HEK293 (cell line): ENCODE measurements around the gene PTGER3.
A peak's percentile ranks its signal among the peaks of the same experiment; 100 is the strongest.

ENCODE experiments used
- CTCF ChIA-PET: fragments of 350-600 bp; formaldehyde crosslinking; extraction: SDS; loops from one replicate; lab custom pipeline; 2021; ENCODE audit warnings: antibody characterized with exemption; lab: Yijun Ruan, JAX
- POLR2A ChIA-PET: fragments of 300-600 bp; formaldehyde crosslinking; extraction: SDS; loops from one replicate; lab custom pipeline; 2020; ENCODE audit warnings: antibody characterized with exemption, inconsistent platforms; lab: Yijun Ruan, JAX
- H3K27ac ChIP-seq: fragments of 200-500 bp; sonication (Bioruptor generic); 2 replicates; pipeline ENCODE4 v1.5.1; 2014; ENCODE audit warnings: low read depth, low read length, control low read depth, inconsistent platforms; ENCODE audit errors: extremely low read depth
- H3K36me3 ChIP-seq, 2 experiments: fragments of 200-500 bp in 1 of 2; sonication (Bioruptor generic) in 1 of 2; 1 replicate in 1 of 2; 2 replicates in 1 of 2; pipeline ENCODE4 v1.5.1; 2014 to 2017; ENCODE audit warnings: inconsistent platforms in 2 of 2, low read length in 2 of 2; ENCODE audit not compliant: control insufficient read depth in 2 of 2, insufficient read depth in 1 of 2
- H3K4me1 ChIP-seq: fragments of 200-500 bp; sonication (Bioruptor generic); 2 replicates; pipeline ENCODE4 v1.5.1; 2014; ENCODE audit warnings: mild to moderate bottlenecking, low read length, inconsistent platforms; ENCODE audit not compliant: control insufficient read depth, insufficient read depth
- H3K4me3 ChIP-seq: 2 replicates; pipeline ENCODE4 v1.5.1; 2011; ENCODE audit warnings: low read depth, mild to moderate bottlenecking, control low read depth, low read length, moderate library complexity
- H3K9me3 ChIP-seq: fragments of 200-500 bp; sonication (Bioruptor generic); 2 replicates; pipeline ENCODE4 v1.5.1; 2014; ENCODE audit warnings: low read depth, low read length, inconsistent platforms; ENCODE audit not compliant: control insufficient read depth, insufficient read depth
- IKZF3 ChIP-seq: fragments of 450-650 bp; IDR thresholded peaks from 2 replicates; pipeline ENCODE4 v1.5.0; 2018; ENCODE audit warnings: missing biosample characterization, mild to moderate bottlenecking, missing genetic modification characterization, moderate library complexity
- KLF10 ChIP-seq: fragments of 450-650 bp; IDR thresholded peaks from 2 replicates; pipeline ENCODE4 v1.5.1; 2018; ENCODE audit warnings: missing biosample characterization, mild to moderate bottlenecking, missing genetic modification characterization
- KLF8 ChIP-seq: fragments of 450-650 bp; formaldehyde crosslinking; IDR thresholded peaks from 2 replicates; pipeline ENCODE4 v1.5.1; 2016; ENCODE audit warnings: missing biosample characterization, missing genetic modification characterization
- PBX3 ChIP-seq: sonication (generic); formaldehyde crosslinking; IDR thresholded peaks from 2 replicates; pipeline ENCODE4 v1.8.1; 2022; ENCODE audit warnings: mild to moderate bottlenecking, moderate library complexity, missing genetic modification reagents
- SCRT2 ChIP-seq: fragments of 450-650 bp; formaldehyde crosslinking; IDR thresholded peaks from 2 replicates; pipeline ENCODE4 v1.5.1; 2016; ENCODE audit warnings: missing biosample characterization, missing genetic modification characterization
- SETDB1 ChIP-seq: IDR thresholded peaks from one replicate; pipeline ENCODE4 v1.6.1; 2017; ENCODE audit warnings: mild to moderate bottlenecking, low read length, moderate library complexity, mixed read lengths; ENCODE audit not compliant: insufficient read length
- SP2 ChIP-seq: fragments of 450-650 bp; formaldehyde crosslinking; IDR thresholded peaks from 2 replicates; pipeline ENCODE4 v1.5.1; 2016; ENCODE audit warnings: missing biosample characterization, missing genetic modification characterization
- ZEB2 ChIP-seq: fragments of 450-650 bp; formaldehyde crosslinking; IDR thresholded peaks from 2 replicates; pipeline ENCODE4 v1.5.1; 2016; ENCODE audit warnings: missing biosample characterization, missing genetic modification characterization
- ZNF10 ChIP-seq: fragments of 450-650 bp; formaldehyde crosslinking; IDR thresholded peaks from 2 replicates; pipeline ENCODE4 v1.5.1; 2017; ENCODE audit warnings: missing biosample characterization, missing genetic modification characterization
- ZNF19 ChIP-seq: fragments of 450-650 bp; formaldehyde crosslinking; IDR thresholded peaks from 2 replicates; pipeline ENCODE4; 2016; ENCODE audit warnings: missing biosample characterization, missing genetic modification characterization, low read depth
- ZNF23 ChIP-seq: fragments of 450-650 bp; formaldehyde crosslinking; IDR thresholded peaks from 2 replicates; pipeline ENCODE4 v1.5.1; 2016; ENCODE audit warnings: missing biosample characterization, missing genetic modification characterization, borderline replicate concordance
- ZNF274 ChIP-seq, 2 experiments: fragments of 200-500 bp in 1 of 2; fragments of 450-650 bp in 1 of 2; sonication (Bioruptor generic) in 1 of 2; formaldehyde crosslinking in 1 of 2; IDR thresholded peaks; 2 replicates each; pipeline versions ENCODE4 v1.5.1 to v1.6.1; 2014 to 2016; ENCODE audit warnings: borderline replicate concordance in 1 of 2, inconsistent platforms in 1 of 2, low read length in 1 of 2, missing biosample characterization in 1 of 2, missing genetic modification characterization in 1 of 2
- ZNF292 ChIP-seq: fragments of 450-650 bp; formaldehyde crosslinking; IDR thresholded peaks from 2 replicates; pipeline ENCODE4 v1.5.1; 2016; ENCODE audit warnings: low read depth, missing biosample characterization, missing genetic modification characterization, borderline replicate concordance
- ZNF324 ChIP-seq: fragments of 450-650 bp; formaldehyde crosslinking; IDR thresholded peaks from 2 replicates; pipeline ENCODE4 v1.5.1; 2016; ENCODE audit warnings: missing biosample characterization, missing genetic modification characterization
- ZNF423 ChIP-seq: fragments of 450-650 bp; formaldehyde crosslinking; IDR thresholded peaks from 2 replicates; pipeline ENCODE4 v1.5.1; 2016; ENCODE audit warnings: missing biosample characterization, missing genetic modification characterization
- ZNF555 ChIP-seq: fragments of 450-650 bp; formaldehyde crosslinking; conservative IDR thresholded peaks from 2 replicates; pipeline ENCODE4 v1.5.1; 2017; ENCODE audit warnings: missing biosample characterization, mild to moderate bottlenecking, missing genetic modification characterization, inconsistent platforms
- ZNF558 ChIP-seq: fragments of 450-650 bp; formaldehyde crosslinking; IDR thresholded peaks from 2 replicates; pipeline ENCODE4 v1.5.1; 2016; ENCODE audit warnings: missing biosample characterization, missing genetic modification characterization
- ZNF560 ChIP-seq: fragments of 450-650 bp; formaldehyde crosslinking; IDR thresholded peaks from 2 replicates; pipeline ENCODE4 v1.5.1; 2017; ENCODE audit warnings: missing biosample characterization, missing genetic modification characterization, borderline replicate concordance
- ZNF596 ChIP-seq: fragments of 450-650 bp; IDR thresholded peaks from 2 replicates; pipeline ENCODE4 v1.5.0; 2018; ENCODE audit warnings: missing biosample characterization, mild to moderate bottlenecking, missing genetic modification characterization, moderate library complexity
- ZNF654 ChIP-seq: fragments of 450-650 bp; formaldehyde crosslinking; IDR thresholded peaks from 2 replicates; pipeline ENCODE4 v1.5.1; 2016; ENCODE audit warnings: low read depth, missing biosample characterization, missing genetic modification characterization
- ZNF785 ChIP-seq: fragments of 450-650 bp; formaldehyde crosslinking; IDR thresholded peaks from 2 replicates; pipeline ENCODE4 v1.5.1; 2016; ENCODE audit warnings: missing biosample characterization, missing genetic modification characterization
- ZNF837 ChIP-seq: fragments of 450-650 bp; formaldehyde crosslinking; IDR thresholded peaks from 2 replicates; pipeline ENCODE4 v1.5.1; 2016; ENCODE audit warnings: missing biosample characterization, missing genetic modification characterization
- TF ChIP-seq, protein P1 (sequence below): fragments of 450-650 bp; formaldehyde crosslinking; IDR thresholded peaks from 2 replicates; pipeline ENCODE4 v1.5.1; 2016; ENCODE audit warnings: missing biosample characterization, missing genetic modification characterization
- TF ChIP-seq, protein P2 (sequence below): IDR thresholded peaks from 2 replicates; pipeline ENCODE4 v1.6.1; 2011; ENCODE audit warnings: mild to moderate bottlenecking, low read depth, low read length, borderline replicate concordance

Gene PTGER3

DNA sequence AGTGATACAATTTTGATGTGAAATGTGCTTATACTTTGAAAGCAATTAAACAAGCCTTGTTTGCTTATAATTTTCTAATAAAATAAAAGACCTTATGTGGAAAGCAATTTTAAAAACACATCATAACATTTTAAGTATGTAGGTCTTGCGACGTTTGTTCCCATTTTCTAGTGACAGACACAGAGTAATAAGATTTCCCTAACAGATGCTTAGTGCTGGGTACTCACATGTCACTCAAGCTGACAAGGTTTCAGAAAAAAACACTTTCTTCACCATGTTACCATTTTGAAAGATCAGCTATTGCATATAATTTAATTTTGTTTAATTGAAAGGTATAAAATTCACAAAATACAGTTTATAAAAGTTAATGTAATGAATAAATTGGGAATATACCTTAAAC is 47.3 kb upstream of the PTGER3 start (continued):
- no peak for TF ChIP-seq PBX3 (CRISPR knock-in tag)
- TF ChIP-seq ZNF596 = no peak
- no peak for TF ChIP-seq KLF8 (tag by site-specific recombination)

GRCh38 chr1:71093938-71094337 is 46.3 kb upstream of the PTGER3 start:
- TF ChIP-seq ZNF555 (tag by site-specific recombination) (no peak), ZNF654 (peak; percentile 62)
- TF ChIP-seq, protein P1, sequence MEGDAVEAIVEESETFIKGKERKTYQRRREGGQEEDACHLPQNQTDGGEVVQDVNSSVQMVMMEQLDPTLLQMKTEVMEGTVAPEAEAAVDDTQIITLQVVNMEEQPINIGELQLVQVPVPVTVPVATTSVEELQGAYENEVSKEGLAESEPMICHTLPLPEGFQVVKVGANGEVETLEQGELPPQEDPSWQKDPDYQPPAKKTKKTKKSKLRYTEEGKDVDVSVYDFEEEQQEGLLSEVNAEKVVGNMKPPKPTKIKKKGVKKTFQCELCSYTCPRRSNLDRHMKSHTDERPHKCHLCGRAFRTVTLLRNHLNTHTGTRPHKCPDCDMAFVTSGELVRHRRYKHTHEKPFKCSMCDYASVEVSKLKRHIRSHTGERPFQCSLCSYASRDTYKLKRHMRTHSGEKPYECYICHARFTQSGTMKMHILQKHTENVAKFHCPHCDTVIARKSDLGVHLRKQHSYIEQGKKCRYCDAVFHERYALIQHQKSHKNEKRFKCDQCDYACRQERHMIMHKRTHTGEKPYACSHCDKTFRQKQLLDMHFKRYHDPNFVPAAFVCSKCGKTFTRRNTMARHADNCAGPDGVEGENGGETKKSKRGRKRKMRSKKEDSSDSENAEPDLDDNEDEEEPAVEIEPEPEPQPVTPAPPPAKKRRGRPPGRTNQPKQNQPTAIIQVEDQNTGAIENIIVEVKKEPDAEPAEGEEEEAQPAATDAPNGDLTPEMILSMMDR = 0 out of 2 replicates have a peak, but pooled peaks have one; percentile 10
- Histone ChIP-seq H3K36me3 (no peaks in the 10 kb centered on the region), H3K9me3 (no peaks in the 10 kb centered on the region), H3K27ac (no peak overlapping the region), H3K4me1 (no peaks in the 10 kb centered on the region), H3K4me3 (no peak overlapping the region)
- ChIA-PET POLR2A (no interaction called here), CTCF (interaction anchor here (0.8 to 1.8 kb wide), 4 partner anchors 11 to 944 kb away, joined by 3 to 7 read pairs (median 3); no protein-coding TSS in a partner anchor)

GRCh38 chr1:71089536-71090270 is 42.1 kb upstream of the PTGER3 start:
- ChIA-PET CTCF (interaction anchor here (1.3 to 1.7 kb wide), 2 partner anchors 9 to 37 kb away, joined by 5 to 9 read pairs; partner anchors contain the start of gene ZRANB2), POLR2A (no interaction called here)
- H3K27ac ChIP-seq = no peak overlapping the region
- no peaks in the 10 kb centered on the region for H3K36me3 ChIP-seq
- TF ChIP-seq SCRT2 (tag by site-specific recombination) = no peak
- no peak for TF ChIP-seq ZNF837 (tag by site-specific recombination)
- TF ChIP-seq ZNF560 (tag by site-specific recombination) = no peak
- no peak for TF ChIP-seq SETDB1
- no peak for TF ChIP-seq ZNF274 (IDR thresholded peaks at IDR 0.05; ENCODE audit: low read length)
- TF ChIP-seq ZNF274 (tag by site-specific recombination; IDR thresholded peaks at IDR 0.05; ENCODE audit: borderline replicate concordance) = no peak
- TF ChIP-seq IKZF3 (tag by site-specific recombination) = no peak
- no peak for TF ChIP-seq ZNF19 (tag by site-specific recombination)
- TF ChIP-seq KLF10 (tag by site-specific recombination) = no peak
- no peak for TF ChIP-seq ZEB2 (tag by site-specific recombination)
- TF ChIP-seq, protein P2, sequence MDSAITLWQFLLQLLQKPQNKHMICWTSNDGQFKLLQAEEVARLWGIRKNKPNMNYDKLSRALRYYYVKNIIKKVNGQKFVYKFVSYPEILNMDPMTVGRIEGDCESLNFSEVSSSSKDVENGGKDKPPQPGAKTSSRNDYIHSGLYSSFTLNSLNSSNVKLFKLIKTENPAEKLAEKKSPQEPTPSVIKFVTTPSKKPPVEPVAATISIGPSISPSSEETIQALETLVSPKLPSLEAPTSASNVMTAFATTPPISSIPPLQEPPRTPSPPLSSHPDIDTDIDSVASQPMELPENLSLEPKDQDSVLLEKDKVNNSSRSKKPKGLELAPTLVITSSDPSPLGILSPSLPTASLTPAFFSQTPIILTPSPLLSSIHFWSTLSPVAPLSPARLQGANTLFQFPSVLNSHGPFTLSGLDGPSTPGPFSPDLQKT = no peak
- no peak for TF ChIP-seq ZNF555 (tag by site-specific recombination)
- no peak for TF ChIP-seq ZNF292 (tag by site-specific recombination)
- no peak for TF ChIP-seq ZNF10 (tag by site-specific recombination)
- TF ChIP-seq ZNF785 (tag by site-specific recombination) = no peak
- no peak for TF ChIP-seq ZNF423 (tag by site-specific recombination)
- no peak for TF ChIP-seq ZNF324
- TF ChIP-seq ZNF558 (tag by site-specific recombination) = no peak
- no peak for TF ChIP-seq SP2
- TF ChIP-seq ZNF23 (tag by site-specific recombination) = no peak
- H3K9me3 ChIP-seq = no peaks in the 10 kb centered on the region
- no peaks in the 10 kb centered on the region for H3K4me1 ChIP-seq
- H3K4me3 ChIP-seq = no peak overlapping the region
